ENCODE data around the gene GRK1.
A peak's percentile ranks its signal among the peaks of the same experiment; 100 is the strongest.
"Not testable (repeated sequence)": the region's sequence is repeated elsewhere in the genome, so short reads cannot be mapped to it uniquely, and the experiment has no call there.

GRK1 gene

DNA sequence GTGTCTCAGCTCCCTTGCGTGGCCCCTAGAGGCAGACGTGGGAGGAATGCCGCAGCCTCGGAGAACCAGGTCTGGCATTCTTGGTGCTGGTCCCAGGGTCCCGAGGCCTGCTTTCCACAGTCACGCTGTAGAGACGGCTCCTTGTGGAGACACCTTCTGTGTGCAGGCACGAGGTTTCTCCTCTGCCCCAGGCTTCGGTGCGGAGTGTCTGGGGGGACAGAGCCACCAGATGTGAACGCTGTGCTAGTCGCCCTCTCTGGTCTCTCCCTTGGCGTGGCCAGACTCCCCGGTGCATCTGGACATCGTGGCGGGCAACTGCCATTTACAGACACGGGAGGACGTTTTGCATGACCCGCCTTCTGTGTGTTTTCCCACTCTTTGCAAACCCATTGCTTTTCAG is 84.5 kb downstream of the GRK1 start:
- Mint-ChIP-seq H3K27me3 (ENCODE audit: low read depth) (peaks cover 28% of the 10 kb centered on the region), H3K27ac (no peak overlapping the region), H3K4me1 (no peaks in the 10 kb centered on the region), H3K36me3 (ENCODE audit: low read depth) (no peaks in the 10 kb centered on the region), H3K9me3 (peaks cover 5% of the 10 kb centered on the region), H3K4me3 (no peak overlapping the region)
- TF ChIP-seq CTCF (IDR thresholded peaks at IDR 0.05; ENCODE audit: unreplicated experiment in 3 of 3) = no peak

- H3K4me3 Mint-ChIP-seq; H3K27ac Mint-ChIP-seq; H3K9me3 Mint-ChIP-seq; H3K36me3 Mint-ChIP-seq (ENCODE audit: low read depth); H3K4me1 Mint-ChIP-seq: not testable (repeated sequence)
- peaks cover 32% of the 10 kb centered on the region for H3K27me3 Mint-ChIP-seq (ENCODE audit: low read depth)
These were observed 85.4 kb downstream of the GRK1 start for GRCh38 chr13:113752211-113752986.

DNA sequence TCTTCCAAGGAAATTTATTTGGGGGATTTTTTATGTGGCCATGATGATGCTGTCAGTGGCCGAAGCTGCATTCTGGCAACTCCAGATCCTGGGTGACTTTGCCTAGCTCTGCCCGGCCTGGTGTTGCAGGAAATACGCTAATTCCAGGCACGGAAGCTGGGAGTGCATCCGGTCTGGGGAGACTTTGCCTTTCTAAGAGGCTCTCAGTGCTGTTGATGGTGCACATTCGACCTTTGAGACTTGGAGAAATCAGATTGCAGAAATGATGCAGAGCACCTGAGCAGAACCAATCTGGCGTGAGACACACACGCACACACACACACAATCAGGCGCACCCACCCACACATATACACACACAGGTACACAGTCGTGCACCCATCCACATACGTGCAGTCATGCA is 86.2 kb downstream of the GRK1 start:
- no peak overlapping the region for H3K4me3 Mint-ChIP-seq
- peaks cover 3% of the 10 kb centered on the region for H3K4me1 Mint-ChIP-seq
- H3K27ac Mint-ChIP-seq = peak overlapping the region in 1 of 3 experiments; percentile 24
- peaks cover 38% of the 10 kb centered on the region for H3K27me3 Mint-ChIP-seq (ENCODE audit: low read depth)
- no peak for TF ChIP-seq CTCF (IDR thresholded peaks at IDR 0.05; ENCODE audit: unreplicated experiment in 3 of 3)
- no peaks in the 10 kb centered on the region for H3K36me3 Mint-ChIP-seq (ENCODE audit: low read depth)
- H3K9me3 Mint-ChIP-seq = peaks cover 5% of the 10 kb centered on the region

DNA sequence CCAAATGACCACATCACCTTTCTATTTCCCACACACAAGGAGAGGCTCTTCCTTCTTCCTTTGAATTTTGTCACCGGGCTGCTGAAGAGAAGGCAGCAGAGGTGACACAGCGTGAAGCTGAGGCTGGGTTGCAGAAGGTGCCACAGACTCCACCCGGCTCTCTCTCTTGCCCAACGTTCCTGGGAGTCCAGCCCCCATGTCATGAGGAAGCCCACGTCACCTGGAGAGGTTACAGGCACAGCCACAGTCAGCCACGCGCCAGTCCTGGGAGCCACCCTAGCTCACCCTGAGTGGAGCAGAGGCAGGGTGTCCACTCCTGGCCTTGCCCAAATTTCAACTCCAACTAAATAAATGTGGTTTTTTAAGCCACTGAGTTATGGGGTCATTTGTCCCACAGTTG is 87.2 kb downstream of the GRK1 start:
- no peak overlapping the region for H3K27ac Mint-ChIP-seq
- H3K36me3 Mint-ChIP-seq (ENCODE audit: low read depth) = no peaks in the 10 kb centered on the region
- peaks cover 8% of the 10 kb centered on the region for H3K4me1 Mint-ChIP-seq
- no peak overlapping the region for H3K4me3 Mint-ChIP-seq
- TF ChIP-seq CTCF (IDR thresholded peaks at IDR 0.05; ENCODE audit: unreplicated experiment in 3 of 3) = no peak
- H3K27me3 Mint-ChIP-seq (ENCODE audit: low read depth) = peaks cover 44% of the 10 kb centered on the region
- H3K9me3 Mint-ChIP-seq = peaks cover 5% of the 10 kb centered on the region

DNA sequence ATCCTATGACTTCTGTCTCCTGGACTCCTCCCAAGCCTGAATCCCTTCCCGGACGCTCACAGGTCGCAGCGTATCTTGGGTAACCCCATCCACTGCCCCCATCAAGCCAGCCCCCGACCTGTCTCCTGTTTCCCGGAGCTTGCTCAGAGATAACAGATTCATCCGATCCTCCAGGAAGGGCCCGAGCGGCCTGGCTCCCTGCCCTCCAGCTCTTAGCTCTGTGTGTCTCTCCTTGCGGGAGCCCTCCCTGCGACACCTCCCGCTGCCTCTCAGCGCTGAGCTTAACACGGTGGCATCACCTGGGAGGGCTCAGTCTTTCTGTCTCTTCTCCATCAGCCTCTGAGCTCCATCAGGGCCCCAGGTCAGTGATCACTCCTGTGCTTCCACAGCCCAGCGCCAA is 87.7 kb downstream of the GRK1 start:
- Mint-ChIP-seq H3K9me3 (peaks cover 5% of the 10 kb centered on the region), H3K4me1 (peaks cover 12% of the 10 kb centered on the region), H3K27me3 (ENCODE audit: low read depth) (peaks cover 49% of the 10 kb centered on the region), H3K27ac (no peak overlapping the region), H3K4me3 (no peak overlapping the region), H3K36me3 (ENCODE audit: low read depth) (no peaks in the 10 kb centered on the region)
- no peak for TF ChIP-seq CTCF (IDR thresholded peaks at IDR 0.05; ENCODE audit: unreplicated experiment in 3 of 3)

- TF ChIP-seq CTCF (IDR thresholded peaks at IDR 0.05; ENCODE audit: unreplicated experiment in 3 of 3) = no peak
- Mint-ChIP-seq H3K27ac (no peak overlapping the region), H3K9me3 (peaks cover 5% of the 10 kb centered on the region), H3K4me3 (no peak overlapping the region), H3K4me1 (peaks cover 14% of the 10 kb centered on the region), H3K36me3 (ENCODE audit: low read depth) (no peaks in the 10 kb centered on the region), H3K27me3 (ENCODE audit: low read depth) (peaks cover 60% of the 10 kb centered on the region)
These were observed 89.5 kb downstream of the GRK1 start for GRCh38 chr13:113756441-113757097.
